OCI-LY7 (cell line): ENCODE measurements around the gene HK2. TPM values are rescaled to one million over a fixed set of nuclear protein-coding genes. Genes with fewer than 3 reads are reported as not detected.

Source experiments
- BruUV-seq: library from RNA; stranded (reverse); fragments of 400-500 nt; replicated peaks from 2 replicates; lab custom pipeline; 2021; lab: Mats Ljungman, UMichigan
- CTCF ChIA-PET: fragments of 300-600 bp; sonication (Branson Sonifier 250); formaldehyde crosslinking; loops from one replicate; lab custom pipeline; 2022; ENCODE audit warnings: antibody characterized with exemption; ENCODE audit not compliant: unreplicated experiment; lab: Charles Lee
- POLR2A ChIA-PET: fragments of 300-600 bp; sonication (Branson Sonifier 250); formaldehyde crosslinking; loops from one replicate; lab custom pipeline; 2022; ENCODE audit warnings: antibody characterized with exemption; lab: Charles Lee
- DNase-seq: peaks from one replicate; pipeline ENCODE4 v3.0.0-alpha.2; 2015; ENCODE audit warnings: low spot score
- H2AFZ ChIP-seq: fragments of 200-600 bp; sonication (generic), shearing (Covaris generic); 2 replicates; pipeline ENCODE4 v1.6.1; 2014; ENCODE audit warnings: mild to moderate bottlenecking, antibody characterized with exemption, low read length, moderate library complexity
- H3K27ac ChIP-seq: fragments of 200-600 bp; sonication (generic); 2 replicates; pipeline ENCODE4 v1.5.1; 2014; ENCODE audit warnings: mixed run types, low read depth, mild to moderate bottlenecking, moderate library complexity, low read length, inconsistent platforms; ENCODE audit not compliant: poor library complexity, severe bottlenecking
- H3K36me3 ChIP-seq: fragments of 200-600 bp; sonication (generic); 2 replicates; pipeline ENCODE4 v1.6.1; 2014; ENCODE audit warnings: mild to moderate bottlenecking, antibody characterized with exemption, low read length, moderate library complexity, mixed read lengths; ENCODE audit not compliant: insufficient read depth
- H3K4me1 ChIP-seq: fragments of 200-600 bp; sonication (generic); 2 replicates; pipeline ENCODE4 v1.5.1; 2014; ENCODE audit warnings: mild to moderate bottlenecking, low read length; ENCODE audit not compliant: insufficient read depth, poor library complexity, severe bottlenecking
- H3K4me2 ChIP-seq: fragments of 200-600 bp; sonication (generic); 2 replicates; pipeline ENCODE4 v1.6.1; 2014; ENCODE audit warnings: mild to moderate bottlenecking, low read length
- H3K4me3 ChIP-seq: fragments of 200-600 bp; sonication (generic); 2 replicates; pipeline ENCODE4 v1.5.1; 2014; ENCODE audit warnings: mild to moderate bottlenecking, low read depth, low read length; ENCODE audit not compliant: poor library complexity, severe bottlenecking
- H3K79me2 ChIP-seq: fragments of 200-600 bp; sonication (generic); 2 replicates; pipeline ENCODE4 v1.6.1; 2016; ENCODE audit warnings: low read depth, mild to moderate bottlenecking, low read length, moderate library complexity, mixed read lengths; ENCODE audit not compliant: insufficient read depth
- H3K9me2 ChIP-seq: fragments of 200-600 bp; sonication (generic); 2 replicates; pipeline ENCODE4 v1.6.1; 2016; ENCODE audit warnings: mild to moderate bottlenecking, low read length, mixed read lengths; ENCODE audit not compliant: insufficient read depth
- H3K9me3 ChIP-seq: fragments of 200-600 bp; sonication (generic); 2 replicates; pipeline ENCODE4 v1.6.1; 2014; ENCODE audit warnings: mild to moderate bottlenecking, mixed run types, low read length, mixed read lengths
- H4K20me1 ChIP-seq: fragments of 200-600 bp; sonication (generic); 2 replicates; pipeline ENCODE4 v1.6.1; 2014; ENCODE audit warnings: mild to moderate bottlenecking, antibody characterized with exemption, low read length, moderate library complexity, mixed read lengths; ENCODE audit not compliant: insufficient read depth
- CTCF ChIP-seq: fragments of 200-600 bp; sonication (generic); conservative IDR thresholded peaks from 2 replicates; pipeline ENCODE4 v1.5.1; 2014; ENCODE audit warnings: mild to moderate bottlenecking, antibody characterized with exemption, low read length, moderate library complexity, mixed read lengths
- EZH2phosphoT487 ChIP-seq: fragments of 200-600 bp; sonication (generic); IDR thresholded peaks from 2 replicates; pipeline ENCODE4 v1.6.1; 2018; ENCODE audit warnings: low read depth, borderline replicate concordance, mild to moderate bottlenecking, mixed run types, antibody characterized with exemption, low read length, moderate library complexity, mixed read lengths
- intact Hi-C: fragments of 100-400 bp; cut with micrococcal nuclease; formaldehyde crosslinking; loops from one replicate; pipeline ENCODE4 v1.10.0; 2022; ENCODE audit not compliant: unreplicated experiment
- total RNA-seq, 2 experiments: library from RNA; depleted of rRNA in 1 of 2; stranded (reverse); fragments of >200 nt in 1 of 2; shearing (Covaris generic) in 1 of 2; gene quantifications; 2 replicates each; pipeline ENCODE4 v1.2.3, GENCODE V29; 2014 to 2022

The HK2 gene
- total RNA-seq, 2 experiments from 2014 or later = 8.6 to 50.5 TPM

- no peak overlapping the region for H3K4me2 ChIP-seq
- H3K79me2 ChIP-seq = no peaks in the 10 kb centered on the region
- peaks cover 99% of the 10 kb centered on the region for H3K36me3 ChIP-seq
- H3K4me3 ChIP-seq = no peak overlapping the region
- TF ChIP-seq EZH2phosphoT487 = no peak
- no peak for TF ChIP-seq CTCF
- H3K9me3 ChIP-seq = no peaks in the 10 kb centered on the region
- CTCF ChIA-PET = no interaction called here
- H4K20me1 ChIP-seq = no peaks in the 10 kb centered on the region
- no peaks in the 10 kb centered on the region for H3K9me2 ChIP-seq
- H3K4me1 ChIP-seq = no peaks in the 10 kb centered on the region
- intact Hi-C loops = no loop called here
- POLR2A ChIA-PET = no interaction called here
- H2AFZ ChIP-seq = no peak overlapping the region
- BruUV-seq = no TSS peak
- DNase-seq = no peak
- no peak overlapping the region for H3K27ac ChIP-seq
These were observed 53.6 kb downstream of the HK2 start for GRCh38 chr2:74887445-74887951.

GRCh38 chr2:74887960-74888700 is 54.2 kb downstream of the HK2 start:
- intact Hi-C loops = no loop called here
- ChIA-PET POLR2A (interaction anchor here (0.5 to 0.6 kb wide), 3 partner anchors 9 to 885 kb away, joined by 3 to 10 read pairs (median 4); no protein-coding TSS in a partner anchor), CTCF (no interaction called here)
- Histone ChIP-seq H3K9me3 (no peaks in the 10 kb centered on the region), H3K4me3 (no peak overlapping the region), H3K4me2 (no peak overlapping the region), H3K36me3 (peaks cover 98% of the 10 kb centered on the region), H4K20me1 (no peaks in the 10 kb centered on the region), H2AFZ (no peak overlapping the region), H3K9me2 (no peaks in the 10 kb centered on the region), H3K79me2 (no peaks in the 10 kb centered on the region), H3K4me1 (no peaks in the 10 kb centered on the region), H3K27ac (no peak overlapping the region)
- BruUV-seq = no TSS peak
- no peak for DNase-seq
- TF ChIP-seq EZH2phosphoT487 (no peak), CTCF (no peak)

DNA sequence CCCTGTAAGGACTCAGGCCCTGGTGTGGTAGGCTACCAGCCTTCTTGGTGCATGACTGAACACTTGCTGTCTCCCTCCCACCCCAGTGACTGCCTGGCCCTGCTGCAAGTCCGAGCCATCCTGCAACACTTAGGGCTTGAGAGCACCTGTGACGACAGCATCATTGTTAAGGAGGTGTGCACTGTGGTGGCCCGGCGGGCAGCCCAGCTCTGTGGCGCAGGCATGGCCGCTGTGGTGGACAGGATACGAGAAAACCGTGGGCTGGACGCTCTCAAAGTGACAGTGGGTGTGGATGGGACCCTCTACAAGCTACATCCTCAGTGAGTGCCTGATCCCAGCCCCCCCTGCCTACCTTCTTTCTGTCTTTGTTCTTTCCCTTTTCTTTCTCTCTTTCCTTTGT is 55.2 kb downstream of the HK2 start:
- intact Hi-C loops = no loop called here
- Histone ChIP-seq H3K9me2 (no peaks in the 10 kb centered on the region), H2AFZ (no peak overlapping the region), H3K36me3 (peaks cover 95% of the 10 kb centered on the region), H3K79me2 (no peaks in the 10 kb centered on the region), H3K9me3 (no peaks in the 10 kb centered on the region), H3K4me1 (no peaks in the 10 kb centered on the region), H3K4me3 (no peak overlapping the region), H3K4me2 (no peak overlapping the region), H4K20me1 (no peaks in the 10 kb centered on the region), H3K27ac (no peak overlapping the region)
- POLR2A ChIA-PET = interaction anchor here (0.5 kb wide), 1 partner anchor 8 kb away, joined by 10 read pairs; no protein-coding TSS in a partner anchor
- CTCF ChIA-PET = no interaction called here
- no peak for DNase-seq
- TF ChIP-seq EZH2phosphoT487 (no peak), CTCF (no peak)
- BruUV-seq = no TSS peak
